RWPE2 (cell line): Measurements from ENCODE around the gene NRIP1.
"Not testable (repeated sequence)": the region's sequence is repeated elsewhere in the genome, so short reads cannot be mapped to it uniquely, and the experiment has no call there.

Experiments
- ATAC-seq: fragments of 200-7000 bp; cut with Tn5 transposase; 3 replicates; pipeline ENCODE4 v1.9.1; 2021; ENCODE audit warnings: low read depth
- DNase-seq: peaks from one replicate; pipeline ENCODE4 v3.0.0-alpha.2; 2020; ENCODE audit warnings: low spot score
- H3K27ac ChIP-seq: fragments of 450-650 bp; 2 replicates; pipeline ENCODE4 v1.5.1; 2017; ENCODE audit warnings: mild to moderate bottlenecking; ENCODE audit not compliant: poor library complexity, severe bottlenecking
- H3K27me3 ChIP-seq: fragments of 250-450 bp; sonication (Bioruptor Pico); 2 replicates; pipeline ENCODE4 v1.5.1; 2021; ENCODE audit warnings: mild to moderate bottlenecking, moderate library complexity; ENCODE audit not compliant: insufficient read depth, poor library complexity, severe bottlenecking
- H3K36me3 ChIP-seq: fragments of 250-450 bp; sonication (Bioruptor Pico); 2 replicates; pipeline ENCODE4 v1.5.1; 2020; ENCODE audit warnings: low read depth, mild to moderate bottlenecking, moderate library complexity
- H3K4me1 ChIP-seq: fragments of 250-450 bp; sonication (Bioruptor Pico); 2 replicates; pipeline ENCODE4 v1.5.1; 2021; ENCODE audit warnings: mild to moderate bottlenecking, moderate library complexity; ENCODE audit not compliant: insufficient read depth, poor library complexity, severe bottlenecking
- H3K4me3 ChIP-seq: fragments of 250-450 bp; sonication (Bioruptor Pico); 2 replicates; pipeline ENCODE4 v1.5.1; 2021; ENCODE audit warnings: mild to moderate bottlenecking, moderate library complexity; ENCODE audit not compliant: severe bottlenecking
- H3K9me3 ChIP-seq: fragments of 250-450 bp; sonication (Bioruptor Pico); 2 replicates; pipeline ENCODE4 v1.5.1; 2021; ENCODE audit warnings: mild to moderate bottlenecking, moderate library complexity; ENCODE audit not compliant: severe bottlenecking
- TF ChIP-seq, protein P1 (sequence below): fragments of 450-650 bp; IDR thresholded peaks from one replicate; pipeline ENCODE4 v1.5.1; 2017; ENCODE audit warnings: mild to moderate bottlenecking, moderate library complexity; ENCODE audit not compliant: poor library complexity, severe bottlenecking

NRIP1 gene

DNA sequence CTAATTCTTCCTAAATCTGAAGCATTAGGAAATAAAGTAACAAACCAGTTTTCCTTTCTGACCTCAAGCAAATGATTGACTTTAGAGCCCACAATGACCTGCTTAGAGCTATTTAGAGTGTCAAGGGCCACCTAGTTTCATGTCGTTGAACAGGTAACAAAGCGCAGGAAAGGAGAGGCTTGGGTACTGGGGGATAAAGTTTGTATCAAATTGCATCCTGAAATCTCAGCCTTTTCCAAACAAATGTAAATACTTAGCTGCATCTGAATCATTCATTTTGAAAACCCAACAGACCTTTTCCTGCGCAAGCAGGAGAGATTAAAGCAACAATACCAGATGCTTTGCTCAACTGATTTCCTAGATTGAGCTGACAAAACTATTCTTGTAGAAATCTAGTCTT, 121.2 kb downstream of the NRIP1 start:
- no peak overlapping the region for H3K27ac ChIP-seq
- no peak for DNase-seq

DNA sequence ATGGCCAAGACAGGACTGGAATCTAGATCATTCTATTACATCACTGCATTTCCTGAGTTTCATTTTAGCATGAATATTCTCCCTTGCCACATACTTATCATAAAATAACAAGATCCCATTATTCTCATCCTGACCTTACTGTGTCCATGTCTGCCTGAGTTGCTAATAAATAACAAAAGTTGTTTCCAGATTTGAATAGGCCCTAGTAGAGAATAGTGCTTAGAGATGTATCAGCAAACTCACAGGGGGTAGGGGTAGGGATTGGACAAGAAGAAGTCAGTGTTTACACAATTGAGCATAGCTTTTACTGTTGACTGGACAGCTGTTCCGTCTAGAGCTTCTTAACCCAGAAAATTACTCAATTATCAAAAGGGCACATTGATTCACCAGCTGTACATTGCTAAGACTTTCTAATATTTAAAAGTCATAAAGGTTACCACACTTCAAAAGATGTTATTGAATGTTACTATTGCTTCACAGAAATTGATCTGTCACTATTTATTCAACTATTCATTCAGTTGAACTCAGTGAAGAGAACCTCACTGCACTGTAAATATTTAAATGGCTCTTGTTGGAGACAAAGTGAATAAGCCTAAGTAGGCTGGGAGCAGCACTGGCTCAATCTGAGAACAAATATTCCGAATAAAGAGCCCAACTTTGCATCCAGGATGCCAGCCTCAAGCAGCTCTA, 121.9 kb downstream of the NRIP1 start:
- no peaks in the 10 kb centered on the region for H3K4me1 ChIP-seq
- no peak for DNase-seq
- no peak overlapping the region for H3K4me3 ChIP-seq

More for the DNA sequence above, 121.2 kb downstream of the NRIP1 start:
- Histone ChIP-seq H3K9me3 (no peaks in the 10 kb centered on the region), H3K4me1 (no peaks in the 10 kb centered on the region), H3K27me3 (no peaks in the 10 kb centered on the region), H3K4me3 (no peak overlapping the region), H3K36me3 (no peaks in the 10 kb centered on the region)
- TF ChIP-seq, protein P1, sequence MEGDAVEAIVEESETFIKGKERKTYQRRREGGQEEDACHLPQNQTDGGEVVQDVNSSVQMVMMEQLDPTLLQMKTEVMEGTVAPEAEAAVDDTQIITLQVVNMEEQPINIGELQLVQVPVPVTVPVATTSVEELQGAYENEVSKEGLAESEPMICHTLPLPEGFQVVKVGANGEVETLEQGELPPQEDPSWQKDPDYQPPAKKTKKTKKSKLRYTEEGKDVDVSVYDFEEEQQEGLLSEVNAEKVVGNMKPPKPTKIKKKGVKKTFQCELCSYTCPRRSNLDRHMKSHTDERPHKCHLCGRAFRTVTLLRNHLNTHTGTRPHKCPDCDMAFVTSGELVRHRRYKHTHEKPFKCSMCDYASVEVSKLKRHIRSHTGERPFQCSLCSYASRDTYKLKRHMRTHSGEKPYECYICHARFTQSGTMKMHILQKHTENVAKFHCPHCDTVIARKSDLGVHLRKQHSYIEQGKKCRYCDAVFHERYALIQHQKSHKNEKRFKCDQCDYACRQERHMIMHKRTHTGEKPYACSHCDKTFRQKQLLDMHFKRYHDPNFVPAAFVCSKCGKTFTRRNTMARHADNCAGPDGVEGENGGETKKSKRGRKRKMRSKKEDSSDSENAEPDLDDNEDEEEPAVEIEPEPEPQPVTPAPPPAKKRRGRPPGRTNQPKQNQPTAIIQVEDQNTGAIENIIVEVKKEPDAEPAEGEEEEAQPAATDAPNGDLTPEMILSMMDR = no peak
- ATAC-seq = no peak

DNA sequence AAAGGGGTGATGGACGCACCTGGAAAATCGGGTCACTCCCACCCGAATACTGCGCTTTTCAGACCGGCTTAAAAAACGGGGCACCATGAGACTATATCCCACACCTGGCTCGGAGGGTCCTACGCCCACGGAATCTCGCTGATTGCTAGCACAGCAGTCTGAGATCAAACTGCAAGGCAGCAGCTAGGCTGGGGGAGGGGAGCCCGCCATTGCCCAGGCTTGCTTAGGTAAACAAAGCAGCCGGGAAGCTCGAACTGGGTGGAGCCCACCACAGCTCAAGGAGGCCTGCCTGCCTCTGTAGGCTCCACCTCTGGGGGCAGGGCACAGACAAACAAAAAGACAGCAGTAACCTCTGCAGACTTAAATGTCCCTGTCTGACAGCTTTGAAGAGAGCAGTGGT, 137.5 kb downstream of the NRIP1 start:
- not testable (repeated sequence) for H3K27me3 ChIP-seq, DNase-seq, ATAC-seq, H3K27ac ChIP-seq, H3K4me3 ChIP-seq, H3K36me3 ChIP-seq, H3K4me1 ChIP-seq, H3K9me3 ChIP-seq

More for the DNA sequence above, 121.9 kb downstream of the NRIP1 start:
- H3K27me3 ChIP-seq = no peaks in the 10 kb centered on the region
- H3K36me3 ChIP-seq = no peaks in the 10 kb centered on the region
- ATAC-seq = no peak
- TF ChIP-seq, protein P1 = no peak
- no peak overlapping the region for H3K27ac ChIP-seq
- no peaks in the 10 kb centered on the region for H3K9me3 ChIP-seq

DNA sequence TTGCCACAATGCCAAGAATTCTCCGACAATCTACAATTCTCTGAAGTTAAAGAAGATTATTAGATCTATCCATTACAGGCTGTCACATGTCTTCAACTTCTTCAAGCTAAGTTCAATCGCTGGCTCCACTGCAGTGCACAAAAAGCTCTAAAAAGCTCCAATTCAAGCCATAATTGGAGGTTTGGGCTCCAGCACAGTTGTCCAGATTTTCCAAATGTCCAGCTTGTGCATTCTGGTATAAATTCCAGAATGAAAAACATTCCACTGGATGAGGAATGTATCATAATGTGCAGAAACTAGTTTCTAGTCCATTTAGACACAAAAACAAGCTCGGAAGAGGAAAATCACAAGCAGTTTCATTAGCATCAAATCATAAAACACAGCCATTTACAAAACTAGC, 138.6 kb downstream of the NRIP1 start:
- Histone ChIP-seq H3K36me3 (no peaks in the 10 kb centered on the region), H3K9me3 (no peaks in the 10 kb centered on the region), H3K4me1 (no peaks in the 10 kb centered on the region), H3K4me3 (no peak overlapping the region), H3K27me3 (no peaks in the 10 kb centered on the region), H3K27ac (no peak overlapping the region)
- ATAC-seq = no peak
- TF ChIP-seq, protein P1 = no peak
- DNase-seq = no peak

DNA sequence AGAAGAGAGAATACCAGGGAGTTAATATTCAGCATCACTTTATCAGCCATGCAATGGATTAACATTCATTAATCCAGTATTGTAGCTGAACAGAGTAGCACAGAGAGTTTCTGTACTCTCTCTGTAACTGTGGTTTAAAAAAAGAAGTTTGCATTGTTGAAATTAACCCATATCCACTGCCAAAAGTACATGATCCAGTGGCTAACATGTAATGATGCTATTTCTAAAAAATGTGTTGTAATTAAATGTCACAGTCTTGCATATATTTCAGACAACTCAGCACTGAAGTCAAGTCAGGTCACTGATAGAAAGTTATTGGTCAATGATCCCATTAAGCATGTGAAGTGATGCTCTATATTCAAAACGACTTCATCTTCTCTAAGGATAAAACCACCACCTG, 141.3 kb downstream of the NRIP1 start:
- Histone ChIP-seq H3K36me3 (no peaks in the 10 kb centered on the region), H3K9me3 (no peaks in the 10 kb centered on the region), H3K4me1 (no peaks in the 10 kb centered on the region), H3K27ac (no peak overlapping the region), H3K27me3 (no peaks in the 10 kb centered on the region), H3K4me3 (no peak overlapping the region)
- TF ChIP-seq, protein P1 = no peak
- DNase-seq (no peak), ATAC-seq (no peak)
